HG02885 (cell line): ENCODE results near the gene SFN.
"Not testable (repeated sequence)": the region's sequence is repeated elsewhere in the genome, so short reads cannot be mapped to it uniquely, and the experiment has no call there.

ENCODE experiments used
- ATAC-seq: cut with Tn5 transposase; IDR thresholded peaks from one replicate; pipeline ENCODE4 v1.9.1; 2021; ENCODE audit warnings: mild to moderate bottlenecking; ENCODE audit not compliant: unreplicated experiment, poor library complexity

The SFN gene

DNA sequence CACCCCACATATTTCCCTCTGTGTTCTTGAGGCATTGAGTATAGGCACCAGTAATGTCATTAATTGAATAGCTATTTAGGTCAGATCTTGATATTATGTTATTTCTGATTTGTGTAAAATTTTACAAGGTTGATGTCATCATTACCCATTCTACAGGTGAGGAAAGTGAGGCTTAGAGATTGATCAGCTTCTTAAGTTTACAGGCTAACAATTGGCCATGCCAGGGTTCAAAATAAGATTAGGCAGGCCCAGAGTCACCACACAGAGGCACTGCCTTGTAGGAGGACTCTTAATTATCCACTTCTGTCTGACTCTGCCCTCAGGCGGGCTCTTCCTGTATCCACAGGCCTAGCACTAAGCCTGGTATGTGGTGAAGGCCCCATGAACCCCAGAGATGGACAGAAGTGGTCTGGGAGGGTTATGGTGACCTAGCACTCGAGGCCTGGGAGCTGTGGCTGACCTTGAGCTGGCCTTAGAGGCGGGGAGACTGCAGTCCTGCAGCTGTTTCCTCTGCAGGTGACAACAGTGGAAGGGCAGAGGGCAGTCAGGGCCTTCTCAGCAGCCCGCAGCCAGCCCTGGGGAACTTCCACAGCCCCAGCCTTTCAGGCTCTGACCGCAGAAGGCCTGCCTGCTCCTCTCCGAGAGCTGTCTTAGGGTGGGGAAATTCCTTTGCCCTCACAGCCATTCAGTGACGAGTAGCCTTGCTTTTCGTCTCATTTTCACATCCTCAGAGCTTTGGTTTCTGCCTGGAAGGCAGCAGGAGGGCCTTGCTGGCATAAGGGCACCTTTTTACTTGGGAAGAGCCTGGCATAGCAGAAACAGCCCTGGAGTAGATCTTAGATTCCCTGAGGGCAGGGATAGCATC lies 24.2 kb upstream of the SFN start:
- ATAC-seq: peak; percentile 93

GRCh38 chr1:26839339-26839722 lies 23.6 kb upstream of the SFN start:
- ATAC-seq: no peak

GRCh38 chr1:26839779-26840178 lies 23.2 kb upstream of the SFN start:
- no peak for ATAC-seq

- ATAC-seq: no peak
Observed at GRCh38 chr1:26844424-26845196, 18.3 kb upstream of the SFN start.

GRCh38 chr1:26847826-26848225 lies 15.1 kb upstream of the SFN start:
- not testable (repeated sequence) for ATAC-seq

DNA sequence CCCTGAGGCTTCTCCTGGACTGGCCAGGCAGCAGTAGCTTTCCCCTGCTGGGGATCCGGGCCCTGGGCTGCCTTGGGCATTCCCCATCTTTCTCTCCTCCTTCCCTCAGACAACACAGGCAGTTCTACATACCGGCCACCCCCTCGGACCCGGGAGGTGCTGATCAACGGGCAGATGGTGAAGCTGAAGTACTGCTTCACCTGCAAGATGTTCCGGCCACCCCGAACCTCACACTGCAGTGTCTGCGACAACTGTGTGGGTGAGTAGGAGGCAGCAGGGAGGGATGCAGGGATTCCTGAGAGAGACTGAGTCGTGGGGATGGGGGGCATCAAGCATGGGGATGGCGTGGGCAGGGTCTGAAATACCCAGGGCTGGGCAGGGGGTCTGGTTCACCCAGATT lies 14.4 kb upstream of the SFN start:
- no peak for ATAC-seq

DNA sequence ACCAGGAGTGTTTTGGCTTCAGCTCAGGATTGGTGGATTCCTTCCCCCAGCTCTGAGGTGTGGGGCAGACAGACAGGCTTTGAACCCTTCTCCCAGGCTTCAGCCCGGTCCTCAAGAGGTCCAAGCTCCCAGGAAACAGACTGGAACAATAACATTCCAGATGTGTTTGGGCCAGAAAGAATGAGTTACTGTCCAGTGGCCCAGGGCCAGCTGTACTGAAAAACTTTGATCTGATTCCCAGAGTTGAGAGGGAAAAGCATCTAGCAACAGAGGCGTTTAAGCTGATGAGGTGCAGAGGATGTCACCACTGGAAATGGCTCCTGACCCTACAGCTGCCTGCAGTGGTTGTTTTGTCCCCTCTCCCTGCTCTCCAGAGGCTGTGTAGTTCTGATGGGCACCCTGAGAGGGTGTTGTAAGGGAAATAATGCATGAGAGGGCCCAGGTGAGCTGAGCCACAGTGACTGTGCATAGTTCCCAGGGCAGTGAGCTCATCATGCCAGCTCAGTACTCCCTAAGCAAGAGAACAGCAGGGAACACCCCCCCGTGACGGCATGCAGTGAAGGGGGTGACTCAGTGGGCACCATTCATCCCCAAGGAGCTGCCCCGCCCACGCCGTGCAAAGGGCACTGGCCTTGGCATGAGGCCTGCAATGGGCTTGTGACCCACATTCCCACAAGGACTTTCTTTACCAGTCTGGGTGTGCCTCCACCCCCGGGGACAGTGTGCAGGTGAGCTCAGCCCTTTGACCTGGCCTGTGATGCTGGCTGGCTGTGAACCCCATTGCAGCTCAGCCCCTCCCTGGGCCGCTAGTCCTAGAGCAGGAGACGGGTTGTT lies 13.8 kb upstream of the SFN start:
- no peak for ATAC-seq

DNA sequence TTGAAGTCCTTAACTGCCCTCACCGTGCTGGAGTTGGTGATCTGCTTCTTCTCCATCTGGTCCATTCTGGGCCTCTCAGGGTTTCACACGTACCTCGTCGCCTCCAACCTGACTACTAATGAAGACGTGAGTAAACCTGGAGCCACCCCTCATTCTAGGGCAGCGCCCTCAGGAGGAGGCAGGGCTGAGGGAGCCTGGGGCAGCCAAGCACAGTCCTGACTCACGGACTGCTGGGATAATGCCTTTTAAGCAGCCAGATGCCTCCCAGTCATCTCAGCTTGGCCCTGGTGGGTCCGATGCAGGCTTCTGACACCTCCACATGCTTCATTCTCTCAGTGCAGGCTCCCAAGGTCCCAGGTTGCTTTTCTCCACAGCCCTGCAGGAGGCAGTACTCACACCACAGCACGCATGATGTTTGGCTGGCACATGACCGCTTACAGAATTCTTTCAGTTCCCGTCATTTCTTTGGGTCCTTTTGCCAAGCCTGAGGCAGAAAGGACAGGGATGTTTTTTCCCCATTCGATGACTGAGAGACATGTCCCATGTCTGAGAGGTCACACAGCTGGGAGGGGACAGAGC lies 11.8 kb upstream of the SFN start:
- no peak for ATAC-seq

DNA sequence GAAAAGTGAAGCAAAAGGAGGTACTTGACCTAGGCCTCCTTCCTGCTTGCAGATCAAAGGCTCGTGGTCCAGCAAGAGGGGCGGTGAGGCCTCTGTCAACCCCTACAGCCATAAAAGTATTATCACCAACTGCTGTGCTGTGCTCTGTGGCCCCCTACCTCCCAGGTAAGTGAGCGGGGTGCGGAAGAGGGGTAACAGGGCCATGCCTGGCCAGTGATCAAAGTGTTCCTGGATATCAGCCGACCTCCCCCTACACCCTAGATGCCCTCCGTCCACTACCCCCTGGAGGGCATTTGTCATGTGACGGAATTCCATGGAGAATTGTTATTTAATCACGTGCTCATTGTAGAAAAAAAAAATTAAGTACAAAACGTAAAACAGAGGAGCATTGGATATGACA lies 10.2 kb upstream of the SFN start:
- no peak for ATAC-seq

DNA sequence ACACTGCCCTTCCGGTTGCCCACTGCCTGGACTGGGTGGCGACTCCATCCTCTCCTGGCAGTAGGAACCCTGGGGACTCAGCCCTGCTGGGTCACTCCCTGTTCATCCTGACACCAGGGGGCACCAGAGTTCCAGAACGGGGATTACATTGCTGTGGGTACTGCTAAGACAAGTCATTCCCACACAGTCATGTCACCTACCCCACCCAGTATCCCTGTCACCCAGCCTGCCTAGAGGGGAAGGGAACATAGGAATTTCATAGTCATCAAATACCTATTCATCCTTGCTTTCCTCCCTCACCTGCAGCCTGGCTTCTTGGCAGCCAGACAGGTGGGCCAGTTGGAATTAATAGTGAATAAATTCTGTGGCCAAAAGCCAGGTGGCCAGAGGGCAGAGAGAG lies 9.8 kb upstream of the SFN start:
- no peak for ATAC-seq

DNA sequence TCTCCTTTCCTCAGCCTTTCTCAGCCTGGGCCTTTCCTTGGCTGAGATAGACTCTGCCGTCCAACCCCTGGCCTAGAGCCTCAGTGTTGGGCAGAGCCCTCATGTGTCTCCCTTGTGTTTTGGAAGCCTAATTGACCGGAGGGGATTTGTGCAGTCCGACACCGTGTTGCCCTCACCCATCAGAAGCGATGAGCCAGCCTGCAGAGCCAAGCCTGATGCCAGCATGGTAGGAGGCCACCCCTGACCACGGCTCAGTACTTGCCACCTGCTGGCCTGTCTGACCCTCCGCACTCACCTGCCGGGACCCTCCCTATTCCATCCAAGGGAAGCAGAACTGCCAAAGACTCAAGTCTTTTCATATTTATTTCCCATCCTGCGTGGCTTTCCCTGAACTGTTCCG lies 9.3 kb upstream of the SFN start:
- no peak for ATAC-seq

GRCh38 chr1:26854906-26855305 lies 8.0 kb upstream of the SFN start:
- ATAC-seq: no peak

DNA sequence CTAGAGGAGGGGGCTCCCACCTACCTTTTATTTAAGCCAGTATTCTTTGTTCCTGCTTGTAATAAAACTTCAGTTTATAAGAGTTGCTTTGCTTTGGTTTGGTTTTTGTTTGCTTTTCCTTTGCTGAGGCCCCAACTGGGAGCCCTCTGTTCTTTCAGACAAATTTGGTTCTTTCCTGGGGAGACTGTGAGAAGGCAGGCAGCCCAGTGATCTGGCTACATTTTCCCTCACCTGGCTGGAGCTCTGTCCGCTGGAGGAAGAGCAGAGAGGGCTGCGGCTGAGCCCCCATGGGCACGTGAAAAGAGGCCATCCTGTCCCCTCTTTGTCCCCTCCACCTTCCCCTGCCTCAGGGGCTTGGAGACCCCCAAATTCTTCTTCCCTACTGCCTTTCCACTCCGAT lies 7.3 kb upstream of the SFN start:
- no peak for ATAC-seq

DNA sequence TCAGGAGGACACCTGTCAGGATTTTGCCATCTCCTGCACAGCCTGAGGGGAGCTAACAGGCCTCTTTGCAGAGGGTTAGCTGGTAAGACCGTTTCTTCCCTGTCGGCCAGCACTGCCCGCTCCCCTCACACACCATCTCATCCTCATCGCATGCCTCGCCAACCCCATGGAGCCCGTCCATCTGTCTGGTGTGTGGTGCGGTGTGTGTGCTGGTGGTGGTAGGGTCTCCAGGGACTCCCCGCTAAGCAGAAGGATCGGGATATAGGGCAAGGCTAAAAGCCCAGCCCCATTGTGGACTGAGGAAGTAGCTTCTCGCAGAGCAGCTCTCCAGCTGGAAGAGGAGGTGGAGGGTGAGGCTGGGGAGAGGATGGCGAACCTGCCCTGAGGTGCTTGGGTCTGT lies 6.8 kb upstream of the SFN start:
- no peak for ATAC-seq

DNA sequence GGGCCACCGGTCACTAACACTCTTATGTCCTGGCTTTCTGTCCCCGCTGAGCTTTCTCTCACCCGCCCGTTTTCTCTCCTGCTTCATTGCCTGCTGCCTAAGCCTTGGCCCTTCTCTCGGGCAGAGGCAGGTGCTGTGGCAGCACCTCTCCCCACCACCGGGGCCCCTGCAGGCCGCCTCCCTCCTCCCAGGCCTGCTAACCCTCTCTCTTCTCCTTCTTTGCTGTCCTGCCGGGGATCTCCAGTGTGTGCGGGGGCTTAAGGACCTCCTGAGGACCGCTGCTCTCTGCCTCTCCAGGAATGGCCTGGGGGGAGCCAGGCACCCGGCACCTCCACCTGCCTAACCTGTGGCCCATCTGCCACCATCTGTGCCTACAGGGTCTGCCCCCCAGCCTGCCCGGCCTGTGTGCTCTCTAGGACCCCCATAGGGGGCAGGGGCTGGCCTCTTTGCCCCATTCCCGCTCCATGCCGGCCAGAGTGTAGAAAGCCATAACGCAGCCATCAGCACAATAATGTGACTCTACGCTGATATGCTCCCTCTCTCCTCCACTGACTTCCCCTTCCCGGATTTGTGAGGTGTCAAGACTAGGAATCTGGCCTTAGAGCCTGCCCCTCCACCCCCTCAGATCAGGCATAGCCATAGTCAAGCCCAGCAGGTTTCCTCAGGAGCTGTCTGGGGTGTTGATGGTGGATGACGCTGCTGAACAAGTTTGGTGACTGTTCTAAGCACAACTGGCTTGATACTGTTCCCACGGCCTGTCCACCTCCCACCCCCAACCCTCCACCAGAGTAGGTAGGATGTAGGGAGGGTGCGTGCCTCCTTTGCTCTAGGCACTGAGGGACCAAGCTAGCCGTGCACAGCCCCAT lies 6.1 kb upstream of the SFN start:
- no peak for ATAC-seq

- no peak for ATAC-seq
Observed at GRCh38 chr1:26857473-26858060, 5.4 kb upstream of the SFN start.

GRCh38 chr1:26858160-26858559 lies 4.8 kb upstream of the SFN start:
- ATAC-seq: no peak

DNA sequence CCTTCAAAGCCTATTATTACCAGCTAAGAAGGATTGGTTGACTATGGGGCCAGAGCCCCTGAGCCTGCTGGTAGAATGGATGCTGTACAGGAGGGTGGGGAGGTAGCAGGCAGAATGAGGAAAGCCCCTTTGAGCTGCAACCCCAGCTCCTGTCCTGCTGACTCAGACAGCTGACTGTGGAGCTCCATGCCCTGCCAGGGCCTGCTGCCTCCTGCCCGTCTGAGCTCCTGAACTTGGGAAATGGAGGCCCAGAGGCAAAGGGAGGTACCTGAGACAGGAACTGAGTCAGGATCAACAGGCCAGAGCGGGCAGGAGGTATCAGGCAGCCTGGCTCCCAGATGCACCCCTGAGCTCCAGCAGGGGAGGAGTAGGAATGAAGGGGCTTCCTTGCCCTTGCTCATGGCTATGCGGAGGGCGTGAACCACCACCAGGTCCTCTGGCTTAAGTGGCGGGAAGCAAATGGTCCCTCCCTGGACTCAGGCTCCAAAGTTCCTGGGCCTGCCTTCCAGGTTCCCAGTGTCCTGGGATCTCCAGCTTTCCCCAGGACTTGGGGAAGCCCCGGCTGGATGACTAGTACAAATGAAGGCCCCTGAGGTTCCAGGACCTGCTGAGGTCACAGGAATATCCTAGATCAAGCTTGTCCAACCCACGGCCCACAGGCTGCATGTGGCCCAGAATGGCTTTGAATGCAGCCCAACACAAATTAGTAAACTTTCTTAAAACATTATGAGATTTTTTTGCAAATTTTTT lies 3.9 kb upstream of the SFN start:
- no peak for ATAC-seq

- no peak for ATAC-seq
Observed at GRCh38 chr1:26861286-26861701, 1.7 kb upstream of the SFN start.
